Activated naive CD4-positive, alpha-beta T cell treated with anti-CD3 and anti-CD28 coated beads for 36 hours (primary cell): ENCODE data around the gene ASIC2. TPM values are rescaled to one million over a fixed set of nuclear protein-coding genes. Genes with fewer than 3 reads are reported as not detected.
"Not testable (repeated sequence)": the region's sequence is repeated elsewhere in the genome, so short reads cannot be mapped to it uniquely, and the experiment has no call there.

ENCODE experiments used
- CTCF ChIA-PET: fragments of 350-600 bp; sonication (Branson Sonifier 250); formaldehyde crosslinking; loops from one replicate; lab custom pipeline; 2021; ENCODE audit warnings: antibody characterized with exemption; lab: Charles Lee
- DNase-seq: peaks from one replicate; pipeline ENCODE4 v3.0.0-alpha.2; 2020
- H3K27ac Mint-ChIP-seq: one replicate; pipeline ENCODE4 v1.8.0; 2021; ENCODE audit warnings: mild to moderate bottlenecking, mixed read lengths
- H3K27me3 Mint-ChIP-seq: one replicate; pipeline ENCODE4 v1.8.0; 2021; ENCODE audit warnings: low read depth, mixed read lengths
- H3K36me3 Mint-ChIP-seq: one replicate; pipeline ENCODE4 v1.8.0; 2021; ENCODE audit warnings: low read depth, mixed read lengths
- H3K4me1 Mint-ChIP-seq: one replicate; pipeline ENCODE4 v1.8.0; 2021; ENCODE audit warnings: low read depth, mixed read lengths
- H3K4me3 Mint-ChIP-seq: one replicate; pipeline ENCODE4 v1.8.0; 2021; ENCODE audit warnings: mild to moderate bottlenecking, moderate library complexity, mixed read lengths
- H3K9me3 Mint-ChIP-seq: one replicate; pipeline ENCODE4 v1.8.0; 2021; ENCODE audit warnings: mixed read lengths
- intact Hi-C: fragments of 100-400 bp; cut with micrococcal nuclease; formaldehyde crosslinking; loops from one replicate; pipeline ENCODE4 v1.15.1; 2023
- total RNA-seq, 2 experiments: library from RNA; stranded (reverse); gene quantifications; one replicate each; pipeline ENCODE4 v1.2.3, GENCODE V29; 2021

Gene ASIC2
- total RNA-seq, 2 experiments from 2014 or later: not detected

GRCh38 chr17:33009636-33010035 lies 283.5 kb downstream of the ASIC2 start:
- H3K4me3 Mint-ChIP-seq: no peak overlapping the region
- intact Hi-C loops: no loop called here
- CTCF ChIA-PET: no interaction called here
- H3K36me3 Mint-ChIP-seq: no peaks in the 10 kb centered on the region
- no peak overlapping the region for H3K27ac Mint-ChIP-seq
- no peak for DNase-seq
- no peaks in the 10 kb centered on the region for H3K4me1 Mint-ChIP-seq
- no peaks in the 10 kb centered on the region for H3K9me3 Mint-ChIP-seq
- no peaks in the 10 kb centered on the region for H3K27me3 Mint-ChIP-seq

DNA sequence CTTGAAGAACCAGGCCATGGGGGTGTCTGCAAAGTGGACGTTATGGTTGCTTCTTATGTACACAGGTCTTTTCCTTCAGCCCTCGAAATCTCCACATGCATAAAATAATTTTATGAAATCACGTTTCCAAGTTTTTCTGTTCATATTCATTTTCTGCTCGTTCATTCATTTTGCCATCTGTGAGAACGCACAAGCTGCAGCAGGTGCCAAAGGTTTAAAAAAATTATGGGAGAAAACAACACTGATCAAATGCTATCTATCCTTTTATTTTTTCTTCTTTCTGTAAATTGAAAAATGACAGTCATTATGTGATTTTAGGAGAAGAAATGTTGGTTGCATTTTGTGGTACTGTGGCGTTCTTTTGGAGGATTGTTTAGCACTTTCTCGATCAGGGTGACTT lies 285.9 kb downstream of the ASIC2 start:
- intact Hi-C loops: no loop called here
- CTCF ChIA-PET: no interaction called here
- Mint-ChIP-seq H3K4me3 (no peak overlapping the region), H3K36me3 (no peaks in the 10 kb centered on the region), H3K27ac (no peak overlapping the region), H3K4me1 (no peaks in the 10 kb centered on the region), H3K9me3 (no peaks in the 10 kb centered on the region), H3K27me3 (no peaks in the 10 kb centered on the region)
- no peak for DNase-seq

- Mint-ChIP-seq H3K27ac (no peak overlapping the region), H3K4me3 (no peak overlapping the region)
- CTCF ChIA-PET: interaction anchor here (0.7 to 1.0 kb wide), 2 partner anchors 36 to 211 kb away, joined by 3 read pairs; no protein-coding TSS in a partner anchor
Measured at GRCh38 chr17:33002246-33002645, 290.8 kb downstream of the ASIC2 start.

GRCh38 chr17:32998887-32999228 lies 294.2 kb downstream of the ASIC2 start:
- H3K27ac Mint-ChIP-seq: no peak overlapping the region
- peaks cover 4% of the 10 kb centered on the region for H3K4me1 Mint-ChIP-seq
- no peak overlapping the region for H3K4me3 Mint-ChIP-seq
- no peaks in the 10 kb centered on the region for H3K36me3 Mint-ChIP-seq
- H3K9me3 Mint-ChIP-seq: no peaks in the 10 kb centered on the region
- peaks cover 18% of the 10 kb centered on the region for H3K27me3 Mint-ChIP-seq
- DNase-seq: no peak
- intact Hi-C loops: loop anchor here (1.0 to 5.0 kb wide), 3 partner anchors 58 to 747 kb away; no protein-coding TSS in a partner anchor
- CTCF ChIA-PET: interaction anchor here (0.7 to 2.2 kb wide), 10 partner anchors 10 to 216 kb away, joined by 3 to 11 read pairs (median 4); no protein-coding TSS in a partner anchor

More at GRCh38 chr17:33002246-33002645, 290.8 kb downstream of the ASIC2 start:
- no peak for DNase-seq
- Mint-ChIP-seq H3K27me3 (peaks cover 15% of the 10 kb centered on the region), H3K9me3 (no peaks in the 10 kb centered on the region), H3K4me1 (peaks cover 4% of the 10 kb centered on the region), H3K36me3 (no peaks in the 10 kb centered on the region)
- intact Hi-C loops: no loop called here

DNA sequence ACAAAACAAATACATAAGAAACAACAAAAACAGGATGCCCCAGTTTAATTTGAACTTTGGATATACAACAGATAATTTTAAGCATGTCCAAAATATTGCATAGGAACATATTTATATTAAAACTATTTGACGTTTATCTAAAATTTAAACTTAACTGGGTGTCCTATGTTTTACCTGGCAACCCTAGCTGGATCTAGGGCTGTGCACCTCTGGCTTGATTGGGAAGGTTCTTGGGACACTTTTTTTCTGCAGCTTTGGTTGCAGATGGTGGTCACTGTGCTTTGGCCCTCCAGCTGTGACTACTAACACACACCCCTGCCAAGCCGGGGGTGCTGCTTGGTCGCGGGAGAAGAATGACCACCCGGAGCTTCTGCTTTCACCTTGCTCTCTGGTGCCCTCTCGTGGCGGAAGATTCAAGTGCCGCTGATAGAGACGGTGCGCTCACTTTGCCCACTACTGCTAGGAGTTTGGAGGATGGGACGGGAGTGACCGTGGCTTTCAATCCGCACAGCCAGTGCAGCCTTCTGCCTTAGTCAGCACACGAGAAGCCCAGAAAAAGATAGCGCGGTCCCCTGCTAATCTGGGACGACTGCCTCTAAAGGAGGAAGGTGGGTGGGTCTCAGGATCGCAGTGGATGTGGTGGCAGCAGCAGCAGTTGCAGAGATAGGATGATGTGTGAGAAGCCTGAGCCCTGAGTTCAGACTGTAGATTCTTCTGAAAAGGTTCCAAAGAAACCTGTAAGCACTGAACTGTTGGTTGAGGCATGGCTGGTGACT lies 294.8 kb downstream of the ASIC2 start:
- intact Hi-C loops: loop anchor here (1.0 to 5.0 kb wide), 3 partner anchors 57 to 746 kb away; no protein-coding TSS in a partner anchor
- H3K4me1 Mint-ChIP-seq: peaks cover 4% of the 10 kb centered on the region
- H3K27me3 Mint-ChIP-seq: peaks cover 18% of the 10 kb centered on the region
- no peak overlapping the region for H3K27ac Mint-ChIP-seq
- no peaks in the 10 kb centered on the region for H3K9me3 Mint-ChIP-seq
- CTCF ChIA-PET: interaction anchor here (0.7 to 2.2 kb wide), 17 partner anchors 10 to 1121 kb away, joined by 3 to 11 read pairs (median 4); a partner anchor contains a TSS
- peak; percentile 83 for DNase-seq
- H3K4me3 Mint-ChIP-seq: no peak overlapping the region
- H3K36me3 Mint-ChIP-seq: no peaks in the 10 kb centered on the region

GRCh38 chr17:32995416-32996045 lies 297.6 kb downstream of the ASIC2 start:
- no peaks in the 10 kb centered on the region for H3K9me3 Mint-ChIP-seq
- H3K27me3 Mint-ChIP-seq: peaks cover 18% of the 10 kb centered on the region
- intact Hi-C loops: loop anchor here (5.0 kb wide), 1 partner anchor 743 kb away; no protein-coding TSS in a partner anchor
- no peak for DNase-seq
- H3K36me3 Mint-ChIP-seq: no peaks in the 10 kb centered on the region
- H3K27ac Mint-ChIP-seq: no peak overlapping the region
- peaks cover 4% of the 10 kb centered on the region for H3K4me1 Mint-ChIP-seq
- CTCF ChIA-PET: interaction anchor here (1.0 kb wide), 1 partner anchor 118 kb away, joined by 3 read pairs; no protein-coding TSS in a partner anchor
- no peak overlapping the region for H3K4me3 Mint-ChIP-seq

- H3K27ac Mint-ChIP-seq: no peak overlapping the region
- H3K27me3 Mint-ChIP-seq: peaks cover 14% of the 10 kb centered on the region
- CTCF ChIA-PET: no interaction called here
Measured at GRCh38 chr17:32993977-32994376, 299.1 kb downstream of the ASIC2 start.

GRCh38 chr17:32992321-32993033 lies 300.6 kb downstream of the ASIC2 start:
- peaks cover 5% of the 10 kb centered on the region for H3K27me3 Mint-ChIP-seq
- peaks cover 11% of the 10 kb centered on the region for H3K9me3 Mint-ChIP-seq
- DNase-seq: no peak
- H3K27ac Mint-ChIP-seq: no peak overlapping the region
- intact Hi-C loops: no loop called here
- no peaks in the 10 kb centered on the region for H3K36me3 Mint-ChIP-seq
- no peaks in the 10 kb centered on the region for H3K4me1 Mint-ChIP-seq
- CTCF ChIA-PET: no interaction called here
- no peak overlapping the region for H3K4me3 Mint-ChIP-seq

More at GRCh38 chr17:32993977-32994376, 299.1 kb downstream of the ASIC2 start:
- no peaks in the 10 kb centered on the region for H3K36me3 Mint-ChIP-seq
- intact Hi-C loops: no loop called here
- H3K4me3 Mint-ChIP-seq: no peak overlapping the region
- no peak for DNase-seq
- peaks cover 4% of the 10 kb centered on the region for H3K4me1 Mint-ChIP-seq
- H3K9me3 Mint-ChIP-seq: peaks cover 1% of the 10 kb centered on the region

GRCh38 chr17:32988481-32989101 lies 304.5 kb downstream of the ASIC2 start:
- CTCF ChIA-PET: interaction anchor here (2.2 kb wide), 1 partner anchor 10 kb away, joined by 8 read pairs; no protein-coding TSS in a partner anchor

DNA sequence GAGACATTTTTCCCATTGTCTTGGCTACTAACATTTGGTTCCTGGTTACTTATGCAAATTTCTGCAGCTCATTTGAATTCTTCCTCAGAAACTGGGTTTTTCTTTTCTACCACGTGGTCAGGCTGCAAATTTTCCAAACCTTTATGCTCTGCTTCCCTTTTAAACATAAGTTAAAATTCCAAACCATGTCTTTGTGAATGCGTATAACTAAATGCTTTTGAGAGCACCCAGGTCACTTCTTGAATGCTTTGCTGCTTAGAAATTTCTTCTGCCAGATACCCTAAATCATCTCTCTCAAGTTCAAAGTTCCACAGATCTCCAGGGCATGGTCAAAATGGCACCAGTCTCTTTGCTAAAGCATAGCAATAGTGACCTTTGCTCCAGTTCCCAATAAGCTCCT lies 305.2 kb downstream of the ASIC2 start:
- H3K4me3 Mint-ChIP-seq, intact Hi-C loops, H3K4me1 Mint-ChIP-seq, H3K36me3 Mint-ChIP-seq, DNase-seq, H3K27me3 Mint-ChIP-seq, H3K27ac Mint-ChIP-seq: not testable (repeated sequence)
- H3K9me3 Mint-ChIP-seq: peaks cover 11% of the 10 kb centered on the region
- CTCF ChIA-PET: interaction anchor here (2.2 kb wide), 1 partner anchor 11 kb away, joined by 8 read pairs; no protein-coding TSS in a partner anchor

More at GRCh38 chr17:32988481-32989101, 304.5 kb downstream of the ASIC2 start:
- H3K4me1 Mint-ChIP-seq: no peaks in the 10 kb centered on the region
- no peak overlapping the region for H3K4me3 Mint-ChIP-seq
- no peaks in the 10 kb centered on the region for H3K36me3 Mint-ChIP-seq
- H3K27ac Mint-ChIP-seq: no peak overlapping the region
- intact Hi-C loops: no loop called here
- peaks cover 11% of the 10 kb centered on the region for H3K9me3 Mint-ChIP-seq
- peaks cover 9% of the 10 kb centered on the region for H3K27me3 Mint-ChIP-seq
- no peak for DNase-seq

DNA sequence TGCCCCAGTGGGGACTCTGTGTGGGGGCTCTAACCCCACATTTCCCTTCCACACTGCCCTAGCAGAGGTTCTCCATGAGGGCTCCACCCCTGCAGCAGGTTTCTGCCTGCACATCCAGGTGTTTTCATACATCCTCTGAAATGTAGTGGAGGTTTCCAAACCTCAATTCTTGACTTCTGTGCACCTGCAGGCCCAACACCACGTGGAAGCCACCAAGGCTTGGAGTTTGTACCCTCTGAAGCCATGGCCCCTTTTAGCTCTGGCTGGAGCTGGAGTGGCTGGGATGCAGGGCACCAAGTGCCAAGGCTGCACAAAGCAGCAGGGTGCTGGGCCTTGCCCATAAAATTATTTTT lies 305.7 kb downstream of the ASIC2 start:
- not testable (repeated sequence) for H3K27ac Mint-ChIP-seq, DNase-seq

More for the DNA sequence above, 305.7 kb downstream of the ASIC2 start:
- peaks cover 12% of the 10 kb centered on the region for H3K9me3 Mint-ChIP-seq
- H3K4me1 Mint-ChIP-seq, H3K27me3 Mint-ChIP-seq, intact Hi-C loops, H3K36me3 Mint-ChIP-seq, H3K4me3 Mint-ChIP-seq: not testable (repeated sequence)
- CTCF ChIA-PET: interaction anchor here (2.2 kb wide), 1 partner anchor 11 kb away, joined by 8 read pairs; no protein-coding TSS in a partner anchor
